GM10266 (cell line): ENCODE measurements around the gene CLMN.

ENCODE experiments used
- DNase-seq: peaks from one replicate; pipeline ENCODE4 v3.0.0; 2012; ENCODE audit errors: extremely low spot score
- TF ChIP-seq, protein P1 (sequence below): IDR thresholded peaks from 2 replicates; pipeline ENCODE4 v1.5.1; 2012; ENCODE audit warnings: mild to moderate bottlenecking, low read depth; ENCODE audit not compliant: control insufficient read depth, insufficient read depth; ENCODE audit errors: missing control alignments

Gene CLMN

DNA sequence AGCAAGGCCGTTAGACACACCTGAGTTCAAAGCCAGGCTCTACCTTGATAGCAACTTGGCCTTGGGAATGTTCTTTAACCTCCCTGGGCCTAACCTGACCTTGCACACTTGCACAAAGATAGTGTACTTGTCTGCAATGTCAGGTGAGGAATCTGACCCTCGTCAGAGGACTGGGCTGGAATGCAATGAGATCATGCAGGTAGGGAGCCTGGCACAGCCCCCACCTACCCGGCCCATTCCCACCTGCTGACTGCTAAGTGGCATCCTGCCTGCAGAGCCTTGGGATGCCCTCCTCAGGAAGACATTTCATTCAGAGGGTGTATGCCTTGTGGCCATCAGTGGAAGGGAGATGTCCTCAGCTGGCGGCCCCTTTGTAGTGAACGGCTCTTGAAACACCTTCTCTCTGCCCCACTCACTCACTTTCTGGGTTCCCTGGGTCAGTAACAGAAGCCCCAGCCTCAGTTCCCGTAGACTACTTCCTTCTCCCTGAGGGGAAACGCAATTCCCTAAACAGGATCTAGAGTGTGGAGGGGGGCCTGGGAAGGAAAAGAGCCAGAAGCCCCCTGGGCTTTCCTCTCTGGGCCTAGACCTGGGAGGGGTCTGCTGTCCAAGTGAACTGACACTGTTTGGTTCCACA lies 94.3 kb downstream of the CLMN start:
- TF ChIP-seq, protein P1, sequence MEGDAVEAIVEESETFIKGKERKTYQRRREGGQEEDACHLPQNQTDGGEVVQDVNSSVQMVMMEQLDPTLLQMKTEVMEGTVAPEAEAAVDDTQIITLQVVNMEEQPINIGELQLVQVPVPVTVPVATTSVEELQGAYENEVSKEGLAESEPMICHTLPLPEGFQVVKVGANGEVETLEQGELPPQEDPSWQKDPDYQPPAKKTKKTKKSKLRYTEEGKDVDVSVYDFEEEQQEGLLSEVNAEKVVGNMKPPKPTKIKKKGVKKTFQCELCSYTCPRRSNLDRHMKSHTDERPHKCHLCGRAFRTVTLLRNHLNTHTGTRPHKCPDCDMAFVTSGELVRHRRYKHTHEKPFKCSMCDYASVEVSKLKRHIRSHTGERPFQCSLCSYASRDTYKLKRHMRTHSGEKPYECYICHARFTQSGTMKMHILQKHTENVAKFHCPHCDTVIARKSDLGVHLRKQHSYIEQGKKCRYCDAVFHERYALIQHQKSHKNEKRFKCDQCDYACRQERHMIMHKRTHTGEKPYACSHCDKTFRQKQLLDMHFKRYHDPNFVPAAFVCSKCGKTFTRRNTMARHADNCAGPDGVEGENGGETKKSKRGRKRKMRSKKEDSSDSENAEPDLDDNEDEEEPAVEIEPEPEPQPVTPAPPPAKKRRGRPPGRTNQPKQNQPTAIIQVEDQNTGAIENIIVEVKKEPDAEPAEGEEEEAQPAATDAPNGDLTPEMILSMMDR: no peak
- DNase-seq: no peak

DNA sequence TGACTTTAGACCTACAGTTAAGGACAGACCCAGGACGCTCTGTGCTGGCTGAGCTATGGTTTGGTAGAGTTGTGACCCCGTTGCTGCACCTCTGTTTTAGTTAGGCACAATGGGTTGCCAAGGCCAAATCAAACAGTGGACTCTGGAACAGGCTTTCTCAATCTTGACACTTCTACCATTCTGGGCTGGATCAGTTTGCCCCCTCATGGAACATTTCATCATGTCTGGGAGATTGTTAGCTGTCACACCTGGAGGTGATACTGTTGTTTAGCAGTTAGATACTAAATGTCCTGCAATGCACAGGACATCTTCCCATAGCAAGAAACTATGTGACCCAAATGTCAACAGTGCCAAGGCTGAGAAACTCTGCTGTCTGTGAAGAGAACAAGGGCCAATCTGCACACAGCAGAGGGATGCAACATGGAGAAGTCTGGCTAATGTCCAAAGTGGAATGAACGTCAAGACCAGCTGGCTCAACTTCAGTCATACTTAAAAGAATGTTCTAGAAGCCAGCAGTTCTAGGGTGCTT lies 96.8 kb downstream of the CLMN start:
- TF ChIP-seq, protein P1: no peak
- no peak for DNase-seq

GRCh38 chr14:95222151-95222631 lies 97.5 kb downstream of the CLMN start:
- no peak for DNase-seq
- TF ChIP-seq, protein P1: no peak

DNA sequence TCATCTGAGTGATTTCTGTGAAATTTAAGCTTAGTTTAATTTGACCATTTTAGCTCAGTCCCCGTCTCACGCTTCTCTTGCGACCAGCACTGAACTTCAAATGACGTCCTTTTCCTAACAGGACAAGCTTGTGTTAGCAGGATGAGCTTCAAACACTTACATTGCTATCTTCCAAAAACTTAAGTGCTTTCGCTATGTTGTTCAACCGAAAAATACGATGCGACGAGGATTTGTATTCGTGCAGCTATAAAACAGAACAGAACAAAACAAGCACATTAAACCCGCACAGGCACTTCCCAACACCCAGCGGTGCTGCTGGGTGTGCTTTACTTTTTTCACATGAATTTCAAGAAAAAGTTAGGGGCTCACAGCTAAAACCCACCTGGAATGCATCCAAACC lies 98.2 kb downstream of the CLMN start:
- TF ChIP-seq, protein P1: no peak
- no peak for DNase-seq

GRCh38 chr14:95220663-95221231 lies 99.0 kb downstream of the CLMN start:
- TF ChIP-seq, protein P1: no peak

DNA sequence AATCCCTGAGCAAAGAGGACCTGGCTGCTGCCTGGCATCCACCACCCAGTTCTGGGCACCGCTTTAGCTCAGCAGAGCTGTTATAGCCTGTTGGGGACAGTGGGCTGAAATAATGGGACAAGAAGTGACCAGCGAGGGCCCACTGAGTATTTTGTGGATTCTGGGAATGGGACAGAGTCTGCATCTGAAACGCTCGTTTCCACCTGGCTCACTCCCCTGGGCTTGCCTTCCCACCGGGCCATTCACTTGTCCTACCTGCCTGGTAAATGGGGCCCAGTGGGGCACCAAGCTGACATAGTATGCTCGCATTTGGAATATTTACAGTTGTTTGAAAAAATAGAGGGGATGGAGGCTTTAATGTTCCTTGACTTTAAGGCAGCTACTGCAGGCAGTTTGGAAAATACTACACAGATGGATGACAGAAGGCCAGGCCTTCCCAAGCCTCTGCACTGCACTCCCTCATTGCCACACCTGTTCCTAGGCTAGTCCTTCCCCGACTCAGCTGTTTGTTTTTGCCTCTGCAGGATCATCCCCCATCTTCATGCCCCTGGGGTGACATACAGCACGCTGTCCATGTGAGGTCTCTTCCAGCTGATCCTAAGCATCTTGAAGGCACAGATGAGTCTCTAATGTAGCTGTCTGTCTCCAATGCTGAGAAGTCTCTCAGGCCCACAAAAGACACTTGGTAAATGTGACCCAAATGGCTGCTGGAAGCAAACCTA lies 101.1 kb downstream of the CLMN start:
- DNase-seq: no peak
- TF ChIP-seq, protein P1: no peak

More at GRCh38 chr14:95220663-95221231, 99.0 kb downstream of the CLMN start:
- no peak for DNase-seq
